Kasumi-1 (cell line): ENCODE data around the gene USP46.
A peak's percentile ranks its signal among the peaks of the same experiment; 100 is the strongest.

Experiments used
- DNase-seq, 2 experiments: peaks; one replicate each; lab custom pipeline; 2025; lab: John Stamatoyannopoulos, UW

Gene USP46

GRCh38 chr4:52657292-52657617 is 1.8 kb downstream of the USP46 start:
- DNase-seq = no peak

- DNase-seq = peak; percentile 33 to 36
Measured at GRCh38 chr4:52655506-52655905, 3.6 kb downstream of the USP46 start.

GRCh38 chr4:52651996-52652672 is 7.0 kb downstream of the USP46 start:
- DNase-seq = no peak

- no peak for DNase-seq
Measured at GRCh38 chr4:52648836-52649235, 10.3 kb downstream of the USP46 start.

GRCh38 chr4:52646741-52647140 is 12.4 kb downstream of the USP46 start:
- DNase-seq = no peak

- DNase-seq = no peak
Measured at GRCh38 chr4:52646096-52646495, 13.0 kb downstream of the USP46 start.

GRCh38 chr4:52645300-52645699 is 13.8 kb downstream of the USP46 start:
- DNase-seq = no peak

- no peak for DNase-seq
Measured at GRCh38 chr4:52643785-52644244, 15.3 kb downstream of the USP46 start.

GRCh38 chr4:52643190-52643589 is 15.9 kb downstream of the USP46 start:
- no peak for DNase-seq

- no peak for DNase-seq
Measured at GRCh38 chr4:52641854-52642563, 17.1 kb downstream of the USP46 start.

GRCh38 chr4:52640808-52641565 is 18.1 kb downstream of the USP46 start:
- no peak for DNase-seq

- peak; percentile 99 for DNase-seq
Measured at GRCh38 chr4:52638717-52639116, 20.4 kb downstream of the USP46 start.

GRCh38 chr4:52637116-52637515 is 22.0 kb downstream of the USP46 start:
- DNase-seq = no peak

- DNase-seq = no peak
Measured at GRCh38 chr4:52635560-52635959, 23.5 kb downstream of the USP46 start.

GRCh38 chr4:52635130-52635529 is 24.0 kb downstream of the USP46 start:
- DNase-seq = no peak

GRCh38 chr4:52633846-52634245 is 25.3 kb downstream of the USP46 start:
- DNase-seq = no peak

GRCh38 chr4:52628974-52629373 is 30.1 kb downstream of the USP46 start:
- no peak for DNase-seq

GRCh38 chr4:52628543-52628942 is 30.6 kb downstream of the USP46 start:
- no peak for DNase-seq

- DNase-seq = no peak
Measured at GRCh38 chr4:52627876-52628275, 31.2 kb downstream of the USP46 start.

GRCh38 chr4:52625216-52625615 is 33.9 kb downstream of the USP46 start:
- no peak for DNase-seq

GRCh38 chr4:52622564-52622963 is 36.5 kb downstream of the USP46 start:
- DNase-seq = no peak

- no peak for DNase-seq
Measured at GRCh38 chr4:52621567-52621966, 37.5 kb downstream of the USP46 start.

GRCh38 chr4:52619591-52619931 is 39.5 kb downstream of the USP46 start:
- DNase-seq = no peak
